ENCODE results near the gene ZNF653.

- TF ChIP-seq CTCF (IDR thresholded peaks at IDR 0.05) = no peak
- no peak for TF ChIP-seq ZFX (IDR thresholded peaks at IDR 0.05; ENCODE audit: borderline replicate concordance)
These were observed 47.8 kb downstream of the ZNF653 start for GRCh38 chr19:11457831-11458230.
